HG03175 (cell line): Measurements from ENCODE around the gene NR2C1.

Source experiments
- ATAC-seq: cut with Tn5 transposase; IDR thresholded peaks from one replicate; pipeline ENCODE4 v1.9.1; 2021; ENCODE audit warnings: mild to moderate bottlenecking, moderate library complexity; ENCODE audit not compliant: unreplicated experiment

NR2C1 gene

DNA sequence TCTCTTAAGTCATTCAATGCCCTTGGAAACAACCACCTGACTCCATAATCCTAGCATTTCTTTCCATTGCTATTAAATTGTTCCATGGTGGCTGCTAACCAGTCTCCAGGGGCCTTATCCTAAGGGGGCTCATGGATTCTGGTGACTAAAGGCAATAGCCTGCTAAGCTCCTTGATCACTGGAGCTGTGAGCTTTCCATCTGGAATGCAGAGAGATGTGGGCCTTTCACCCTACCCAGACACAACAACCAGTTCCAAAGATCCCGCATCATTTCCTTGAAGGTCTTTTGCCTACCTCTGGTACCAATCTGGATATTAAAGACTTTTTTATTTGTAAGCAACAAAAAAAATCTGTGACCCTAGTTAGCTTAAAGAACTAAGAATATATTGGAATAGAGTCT, 102.9 kb downstream of the NR2C1 start:
- no peak for ATAC-seq
